Coronary artery (tissue), 2 donors: ENCODE measurements around the gene TRAF3.

ENCODE experiments used
- DNase-seq: peaks from one replicate; pipeline ENCODE4 v3.0.0-alpha.2; 2017; ENCODE audit warnings: low spot score
- H3K27ac ChIP-seq, 2 donors: fragments of 200-600 bp; sonication (generic); one replicate each; pipeline ENCODE4 v1.5.1; 2016 to 2019
- H3K4me3 ChIP-seq: fragments of 200-600 bp; sonication (generic); 2 replicates; pipeline ENCODE4 v1.5.1; 2016; ENCODE audit warnings: mild to moderate bottlenecking, moderate library complexity
- TF ChIP-seq, protein P1 (sequence below): fragments of 200-600 bp; sonication (generic); IDR thresholded peaks from one replicate; pipeline ENCODE4 v1.5.1; 2019; ENCODE audit warnings: antibody characterized with exemption

TRAF3 gene

GRCh38 chr14:102789349-102789748 lies 12.1 kb downstream of the TRAF3 start:
- Histone ChIP-seq H3K4me3 (no peak overlapping the region), H3K27ac (no peak overlapping the region)
- no peak for DNase-seq
- TF ChIP-seq, protein P1, sequence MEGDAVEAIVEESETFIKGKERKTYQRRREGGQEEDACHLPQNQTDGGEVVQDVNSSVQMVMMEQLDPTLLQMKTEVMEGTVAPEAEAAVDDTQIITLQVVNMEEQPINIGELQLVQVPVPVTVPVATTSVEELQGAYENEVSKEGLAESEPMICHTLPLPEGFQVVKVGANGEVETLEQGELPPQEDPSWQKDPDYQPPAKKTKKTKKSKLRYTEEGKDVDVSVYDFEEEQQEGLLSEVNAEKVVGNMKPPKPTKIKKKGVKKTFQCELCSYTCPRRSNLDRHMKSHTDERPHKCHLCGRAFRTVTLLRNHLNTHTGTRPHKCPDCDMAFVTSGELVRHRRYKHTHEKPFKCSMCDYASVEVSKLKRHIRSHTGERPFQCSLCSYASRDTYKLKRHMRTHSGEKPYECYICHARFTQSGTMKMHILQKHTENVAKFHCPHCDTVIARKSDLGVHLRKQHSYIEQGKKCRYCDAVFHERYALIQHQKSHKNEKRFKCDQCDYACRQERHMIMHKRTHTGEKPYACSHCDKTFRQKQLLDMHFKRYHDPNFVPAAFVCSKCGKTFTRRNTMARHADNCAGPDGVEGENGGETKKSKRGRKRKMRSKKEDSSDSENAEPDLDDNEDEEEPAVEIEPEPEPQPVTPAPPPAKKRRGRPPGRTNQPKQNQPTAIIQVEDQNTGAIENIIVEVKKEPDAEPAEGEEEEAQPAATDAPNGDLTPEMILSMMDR, result no peak

GRCh38 chr14:102793531-102794328 lies 16.5 kb downstream of the TRAF3 start:
- DNase-seq, result no peak
- H3K27ac ChIP-seq, result no peak overlapping the region
- H3K4me3 ChIP-seq, result no peak overlapping the region
- TF ChIP-seq, protein P1, result no peak

DNA sequence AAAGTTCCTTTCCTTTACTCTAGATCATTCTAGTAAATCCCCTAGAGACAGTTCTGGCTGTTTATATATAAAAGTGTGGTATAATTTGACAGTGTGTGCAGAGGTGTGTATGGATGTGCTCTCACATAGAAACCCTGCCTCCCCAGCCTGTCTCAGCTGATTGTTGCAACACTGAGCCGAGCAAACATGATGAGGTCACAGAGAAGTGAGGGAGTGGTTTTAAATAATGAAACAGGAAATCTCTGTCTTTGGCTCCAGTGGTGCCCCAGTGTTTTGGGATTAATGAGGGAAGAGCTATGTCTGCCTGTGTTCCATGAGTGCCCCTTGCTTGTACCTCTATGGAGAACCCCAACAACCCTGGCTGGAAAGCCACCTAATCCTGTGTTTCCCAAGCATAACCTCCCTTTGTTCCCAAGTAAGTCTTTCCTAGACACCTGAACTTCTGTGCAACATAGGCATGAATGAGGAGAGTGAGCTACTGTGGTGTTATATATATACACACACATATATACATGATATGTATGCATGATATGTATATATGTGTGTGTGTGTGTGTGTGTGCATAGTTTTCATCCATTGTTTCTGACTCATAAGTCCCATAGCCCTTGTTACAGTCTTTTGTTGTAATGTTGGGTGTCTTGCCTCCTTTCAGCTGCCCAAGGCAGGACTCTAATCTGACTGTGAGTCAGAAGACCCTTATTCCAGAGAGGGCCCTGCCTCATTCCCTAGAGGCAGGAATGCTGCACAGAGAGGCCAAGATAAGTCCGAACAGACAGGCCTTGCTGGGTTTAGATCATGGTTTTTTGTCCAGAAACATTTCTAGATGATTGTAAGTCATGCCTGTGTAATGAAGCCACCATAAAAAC lies 18.0 kb downstream of the TRAF3 start:
- TF ChIP-seq, protein P1, result no peak
- no peak for DNase-seq
- Histone ChIP-seq H3K4me3 (no peak overlapping the region), H3K27ac (no peak overlapping the region)

GRCh38 chr14:102796661-102797190 lies 19.5 kb downstream of the TRAF3 start:
- Histone ChIP-seq H3K27ac (no peak overlapping the region), H3K4me3 (no peak overlapping the region)
- TF ChIP-seq, protein P1, result no peak
- no peak for DNase-seq

DNA sequence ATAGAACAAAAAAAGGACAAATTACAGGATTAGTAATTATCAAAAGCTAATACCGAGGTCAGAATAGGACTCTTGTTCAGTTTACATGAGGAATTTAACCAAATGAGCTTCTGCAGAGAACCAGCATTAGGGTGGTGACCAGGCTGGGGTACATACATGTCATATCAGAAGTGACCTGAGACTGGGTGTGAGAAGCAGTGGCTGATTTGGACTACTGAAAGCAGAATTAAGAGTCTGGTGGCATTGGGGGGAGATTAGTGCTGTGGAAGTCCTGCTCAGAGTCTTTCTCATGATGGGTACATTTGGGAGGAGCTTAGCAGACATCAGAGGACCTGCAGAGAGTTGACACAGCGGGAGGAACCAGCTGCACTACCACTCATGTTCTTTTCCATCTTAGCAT lies 21.7 kb downstream of the TRAF3 start:
- DNase-seq, result no peak
- TF ChIP-seq, protein P1, result no peak
- H3K27ac ChIP-seq, result no peak overlapping the region

DNA sequence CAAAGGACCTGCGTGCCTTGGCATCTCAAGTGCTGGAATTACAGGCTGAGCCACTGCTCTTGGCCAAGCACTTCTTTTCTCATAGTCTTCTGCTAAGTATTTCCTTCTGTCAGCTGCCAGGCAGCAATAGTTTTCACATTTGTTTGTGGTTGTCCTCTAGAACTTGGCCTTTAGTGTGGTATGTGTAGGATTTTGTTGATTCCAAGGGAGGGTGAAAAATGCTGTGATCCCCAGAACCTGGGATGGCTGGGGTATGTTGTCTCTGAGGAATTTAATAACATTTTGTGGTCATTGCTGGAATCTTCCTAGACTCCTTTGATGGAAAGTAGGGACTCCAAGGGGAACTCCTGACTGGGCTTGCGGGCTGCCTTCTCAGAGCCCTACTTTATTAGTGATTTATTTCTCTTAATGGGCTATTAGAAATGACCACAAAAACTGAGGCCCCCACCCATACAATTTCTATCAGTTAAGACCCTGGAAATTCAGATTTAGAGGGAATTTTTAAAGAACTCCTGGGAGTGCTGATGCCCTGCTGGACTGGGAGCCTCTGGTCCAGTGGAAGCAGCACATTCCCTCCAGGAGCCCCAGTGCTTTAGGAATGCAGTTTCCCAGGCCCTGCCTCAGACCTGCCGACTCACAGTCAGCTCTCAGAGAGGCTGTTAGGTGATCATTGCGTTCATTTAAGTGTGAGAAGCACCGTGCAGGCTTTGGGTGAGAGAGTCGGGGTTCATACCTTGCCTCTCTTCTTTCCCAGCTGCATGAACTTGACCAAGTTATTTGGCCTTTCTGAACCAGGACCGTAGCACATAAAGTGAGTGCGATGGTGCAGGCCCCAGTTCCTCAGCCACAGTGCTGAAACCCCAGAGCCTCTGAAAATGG lies 22.7 kb downstream of the TRAF3 start:
- DNase-seq, result no peak
- Histone ChIP-seq H3K27ac (no peak overlapping the region), H3K4me3 (no peak overlapping the region)
- TF ChIP-seq, protein P1, result no peak

More for the DNA sequence above, 21.7 kb downstream of the TRAF3 start:
- no peak overlapping the region for H3K4me3 ChIP-seq
